Neural cell (in vitro differentiated cells): Measurements from ENCODE around the gene APOOL.

Experiments used
- EP300 ChIP-seq: fragments of 450-650 bp; conservative IDR thresholded peaks from 2 replicates; pipeline ENCODE4 v1.6.1; 2014; ENCODE audit warnings: antibody characterized with exemption, mild to moderate bottlenecking, moderate library complexity; ENCODE audit not compliant: poor library complexity, severe bottlenecking
- EZH2 ChIP-seq: fragments of 200-600, 300-800 bp; shearing (Covaris generic), sonication (generic); IDR thresholded peaks from 2 replicates; pipeline ENCODE4 v1.6.1; 2014; ENCODE audit warnings: antibody characterized with exemption, low read length, borderline replicate concordance, mild to moderate bottlenecking; ENCODE audit not compliant: insufficient read depth, poor library complexity, severe bottlenecking
- MXI1 ChIP-seq: fragments of 450-650 bp; conservative IDR thresholded peaks from 2 replicates; pipeline ENCODE4 v1.6.1; 2014; ENCODE audit warnings: antibody characterized with exemption, mild to moderate bottlenecking; ENCODE audit not compliant: poor library complexity, severe bottlenecking
- POLR2AphosphoS5 ChIP-seq: IDR thresholded peaks from 2 replicates; pipeline ENCODE4 v1.6.1; 2012
- RAD21 ChIP-seq: fragments of 450-650 bp; conservative IDR thresholded peaks from 2 replicates; pipeline ENCODE4 v1.6.1; 2014; ENCODE audit warnings: antibody characterized with exemption, mild to moderate bottlenecking, moderate library complexity
- REST ChIP-seq: IDR thresholded peaks from 2 replicates; pipeline ENCODE4 v1.6.1; 2012; ENCODE audit warnings: borderline replicate concordance
- SMC3 ChIP-seq: fragments of 450-650 bp; conservative IDR thresholded peaks from 2 replicates; pipeline ENCODE4 v1.6.1; 2014; ENCODE audit warnings: antibody characterized with exemption, mild to moderate bottlenecking, moderate library complexity; ENCODE audit not compliant: poor library complexity
- TAF1 ChIP-seq: IDR thresholded peaks from 2 replicates; pipeline ENCODE4 v1.6.1; 2012; ENCODE audit warnings: low read depth
- TF ChIP-seq, protein P1 (sequence below): fragments of 450-650 bp; IDR thresholded peaks from 2 replicates; pipeline ENCODE4 v1.5.1; 2014; ENCODE audit warnings: antibody characterized with exemption, mild to moderate bottlenecking, moderate library complexity; ENCODE audit not compliant: poor library complexity, severe bottlenecking

GRCh38 chrX:85109235-85109634 lies 105.6 kb downstream of the APOOL start:
- no peak for TF ChIP-seq REST
- TF ChIP-seq, protein P1, sequence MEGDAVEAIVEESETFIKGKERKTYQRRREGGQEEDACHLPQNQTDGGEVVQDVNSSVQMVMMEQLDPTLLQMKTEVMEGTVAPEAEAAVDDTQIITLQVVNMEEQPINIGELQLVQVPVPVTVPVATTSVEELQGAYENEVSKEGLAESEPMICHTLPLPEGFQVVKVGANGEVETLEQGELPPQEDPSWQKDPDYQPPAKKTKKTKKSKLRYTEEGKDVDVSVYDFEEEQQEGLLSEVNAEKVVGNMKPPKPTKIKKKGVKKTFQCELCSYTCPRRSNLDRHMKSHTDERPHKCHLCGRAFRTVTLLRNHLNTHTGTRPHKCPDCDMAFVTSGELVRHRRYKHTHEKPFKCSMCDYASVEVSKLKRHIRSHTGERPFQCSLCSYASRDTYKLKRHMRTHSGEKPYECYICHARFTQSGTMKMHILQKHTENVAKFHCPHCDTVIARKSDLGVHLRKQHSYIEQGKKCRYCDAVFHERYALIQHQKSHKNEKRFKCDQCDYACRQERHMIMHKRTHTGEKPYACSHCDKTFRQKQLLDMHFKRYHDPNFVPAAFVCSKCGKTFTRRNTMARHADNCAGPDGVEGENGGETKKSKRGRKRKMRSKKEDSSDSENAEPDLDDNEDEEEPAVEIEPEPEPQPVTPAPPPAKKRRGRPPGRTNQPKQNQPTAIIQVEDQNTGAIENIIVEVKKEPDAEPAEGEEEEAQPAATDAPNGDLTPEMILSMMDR, result no peak
- TF ChIP-seq POLR2AphosphoS5, result no peak
- TF ChIP-seq EP300, result no peak
- TF ChIP-seq EZH2, result no peak
- no peak for TF ChIP-seq RAD21
- no peak for TF ChIP-seq TAF1
- no peak for TF ChIP-seq MXI1
- TF ChIP-seq SMC3, result no peak
